Lung (tissue), 12 donors: ENCODE measurements around the gene DCAF8. TPM values are rescaled to one million over a fixed set of nuclear protein-coding genes. Genes with fewer than 3 reads are reported as not detected.

ENCODE experiments used
- ATAC-seq: fragments of 200-7000 bp; cut with Tn5 transposase; one replicate; pipeline ENCODE4 v1.9.1; 2020; ENCODE audit warnings: moderate number of reproducible peaks; ENCODE audit not compliant: insufficient read depth, low FRiP score
- DNase-seq, 3 donors: peaks; one replicate each; pipeline ENCODE4 v3.0.0-alpha.2; 2013 to 2017
- H3K27ac ChIP-seq, 2 donors: one replicate each; pipeline ENCODE4 v1.5.1; 2013; ENCODE audit warnings: mild to moderate bottlenecking in 2 of 2, moderate library complexity in 2 of 2, control low read depth in 1 of 2, inconsistent platforms in 1 of 2, low read depth in 1 of 2, low read length in 1 of 2
- H3K27me3 ChIP-seq, 3 donors: one replicate each; pipeline ENCODE4 v1.5.1; 2013; ENCODE audit warnings: low read length in 2 of 3; ENCODE audit not compliant: control insufficient read depth in 3 of 3, insufficient read depth in 3 of 3
- H3K36me3 ChIP-seq, 4 donors: one replicate each; pipeline ENCODE4 v1.5.1; 2013; ENCODE audit warnings: low read length in 4 of 4, mild to moderate bottlenecking in 1 of 4, moderate library complexity in 1 of 4; ENCODE audit not compliant: control insufficient read depth in 4 of 4, insufficient read depth in 4 of 4
- H3K4me1 ChIP-seq, 5 donors: one replicate each; pipeline ENCODE4 v1.5.1; 2013; ENCODE audit warnings: low read length in 5 of 5, mild to moderate bottlenecking in 2 of 5, moderate library complexity in 1 of 5; ENCODE audit not compliant: control insufficient read depth in 5 of 5, insufficient read depth in 5 of 5
- H3K4me3 ChIP-seq: one replicate; pipeline ENCODE4 v1.5.1; 2013; ENCODE audit warnings: mild to moderate bottlenecking, control low read depth, moderate library complexity
- H3K9ac ChIP-seq, 2 donors: one replicate each; pipeline ENCODE4 v1.5.1; 2013; ENCODE audit warnings: low read length in 2 of 2, control low read depth in 1 of 2; ENCODE audit not compliant: insufficient read depth in 1 of 2
- H3K9me3 ChIP-seq, 4 donors: one replicate each; pipeline ENCODE4 v1.5.1; 2013; ENCODE audit warnings: low read length in 3 of 4, mild to moderate bottlenecking in 1 of 4, moderate library complexity in 1 of 4; ENCODE audit not compliant: control insufficient read depth in 4 of 4, insufficient read depth in 3 of 4
- CTCF ChIP-seq: IDR thresholded peaks from 2 replicates; pipeline ENCODE4 v1.5.1; 2012; ENCODE audit warnings: mild to moderate bottlenecking; ENCODE audit errors: control extremely low read depth, extremely low read depth
- WGBS, 2 donors: extraction: QIAGEN DNeasy Blood & Tissue Kit; methylation state at CpG; one replicate each; pipeline ENCODE4 v1.1.7; 2013; 5-methylcytosine and 5-hydroxymethylcytosine counted together
- polyA plus RNA-seq, 2 donors: library from polyadenylated mRNA; stranded (reverse); fragments of 200-250 nt; gene quantifications; one replicate each; pipeline ENCODE4 v1.2.1, GENCODE V29; 2013
- total RNA-seq, 2 donors: library from RNA; depleted of rRNA in 1 of 2; stranded (reverse); fragments of >200 nt in 1 of 2; gene quantifications; one replicate each; pipeline ENCODE4 v1.2.1, GENCODE V29; 2014 to 2021
- donor health status: control.
- donor health status: control.
- donor health status: Bipolar disorder and iron deficiency.
- donor health status: healthy.
- donor health status: DM: yes; HTN: yes; CAD: no.

Gene DCAF8
- total and polyA plus RNA-seq, 4 donors: 64.0 to 207 (median 88.1) TPM

GRCh38 chr1:160244209-160244608, 18.1 kb downstream of the DCAF8 start:
- H3K27ac ChIP-seq: peak overlapping the region in 1 of 2 donors; percentile 33
- no peak overlapping the region for H3K4me3 ChIP-seq
- WGBS, 2 donors: 62 to 73% methylated on average over 1 of the region's 1 CpG
- ATAC-seq (no peak), DNase-seq (no peak)
- H3K9ac ChIP-seq: peak overlapping the region in 1 of 2 donors; percentile 19
- H3K36me3 ChIP-seq: peaks cover 5 to 16% (median 11%) of the 10 kb centered on the region in 4 donors
- H3K9me3 ChIP-seq: no peaks in the 10 kb centered on the region
- H3K27me3 ChIP-seq: no peaks in the 10 kb centered on the region
- TF ChIP-seq CTCF: no peak
- peaks cover 0 to 36% (median 0%) of the 10 kb centered on the region in 5 donors for H3K4me1 ChIP-seq

- H3K9ac ChIP-seq: no peak overlapping the region
- H3K27me3 ChIP-seq: no peaks in the 10 kb centered on the region
- no peak overlapping the region for H3K27ac ChIP-seq
- peaks cover 7 to 20% (median 13%) of the 10 kb centered on the region in 4 donors for H3K36me3 ChIP-seq
- H3K4me1 ChIP-seq: peaks cover 0 to 37% (median 0%) of the 10 kb centered on the region in 5 donors
- TF ChIP-seq CTCF: no peak
- DNase-seq (no peak), ATAC-seq (no peak)
- no peaks in the 10 kb centered on the region for H3K9me3 ChIP-seq
- H3K4me3 ChIP-seq: no peak overlapping the region
Observed at GRCh38 chr1:160243767-160244166, 18.6 kb downstream of the DCAF8 start.

- DNase-seq (no peak), ATAC-seq (no peak)
- H3K9me3 ChIP-seq: no peaks in the 10 kb centered on the region
- no peak overlapping the region for H3K4me3 ChIP-seq
- no peaks in the 10 kb centered on the region for H3K27me3 ChIP-seq
- H3K27ac ChIP-seq: no peak overlapping the region
- H3K4me1 ChIP-seq: peaks cover 0 to 28% (median 0%) of the 10 kb centered on the region in 5 donors
- peaks cover 21 to 39% (median 32%) of the 10 kb centered on the region in 4 donors for H3K36me3 ChIP-seq
- no peak overlapping the region for H3K9ac ChIP-seq
- TF ChIP-seq CTCF: no peak
- whole genome bisulfite sequencing, 2 donors: 96 to 98% methylated on average over 24 of the region's 24 CpGs
Observed at GRCh38 chr1:160239582-160240299, 22.6 kb downstream of the DCAF8 start.
